ENCODE results near the gene IGDCC3.

IGDCC3 gene

GRCh38 chr15:65363306-65363705 is 14.5 kb downstream of the IGDCC3 start:
- no peak overlapping the region for H3K27ac ChIP-seq (replicated peaks)
- DNase-seq (ENCODE audit: low read depth in 1 of 2, low spot score in 1 of 2): no peak
- TF ChIP-seq REST (IDR thresholded peaks at IDR 0.05; ENCODE audit: insufficient replicate concordance, low read depth) (no peak), GABPA (IDR thresholded peaks at IDR 0.05; ENCODE audit: low read depth) (no peak), SPI1 (IDR thresholded peaks at IDR 0.05; ENCODE audit: borderline replicate concordance, low read depth) (no peak), POLR2AphosphoS5 (IDR thresholded peaks at IDR 0.05; ENCODE audit: low read depth) (no peak)
- TF ChIP-seq, protein P1, sequence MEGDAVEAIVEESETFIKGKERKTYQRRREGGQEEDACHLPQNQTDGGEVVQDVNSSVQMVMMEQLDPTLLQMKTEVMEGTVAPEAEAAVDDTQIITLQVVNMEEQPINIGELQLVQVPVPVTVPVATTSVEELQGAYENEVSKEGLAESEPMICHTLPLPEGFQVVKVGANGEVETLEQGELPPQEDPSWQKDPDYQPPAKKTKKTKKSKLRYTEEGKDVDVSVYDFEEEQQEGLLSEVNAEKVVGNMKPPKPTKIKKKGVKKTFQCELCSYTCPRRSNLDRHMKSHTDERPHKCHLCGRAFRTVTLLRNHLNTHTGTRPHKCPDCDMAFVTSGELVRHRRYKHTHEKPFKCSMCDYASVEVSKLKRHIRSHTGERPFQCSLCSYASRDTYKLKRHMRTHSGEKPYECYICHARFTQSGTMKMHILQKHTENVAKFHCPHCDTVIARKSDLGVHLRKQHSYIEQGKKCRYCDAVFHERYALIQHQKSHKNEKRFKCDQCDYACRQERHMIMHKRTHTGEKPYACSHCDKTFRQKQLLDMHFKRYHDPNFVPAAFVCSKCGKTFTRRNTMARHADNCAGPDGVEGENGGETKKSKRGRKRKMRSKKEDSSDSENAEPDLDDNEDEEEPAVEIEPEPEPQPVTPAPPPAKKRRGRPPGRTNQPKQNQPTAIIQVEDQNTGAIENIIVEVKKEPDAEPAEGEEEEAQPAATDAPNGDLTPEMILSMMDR (IDR thresholded peaks at IDR 0.05; ENCODE audit: insufficient read depth, low read length): no peak
- peaks cover 1% of the 10 kb centered on the region for H3K27me3 ChIP-seq (ENCODE audit: insufficient read depth, poor library complexity, severe bottlenecking)
- no peak overlapping the region for H3K4me3 ChIP-seq (replicated peaks; ENCODE audit: insufficient read depth, low read length)

DNA sequence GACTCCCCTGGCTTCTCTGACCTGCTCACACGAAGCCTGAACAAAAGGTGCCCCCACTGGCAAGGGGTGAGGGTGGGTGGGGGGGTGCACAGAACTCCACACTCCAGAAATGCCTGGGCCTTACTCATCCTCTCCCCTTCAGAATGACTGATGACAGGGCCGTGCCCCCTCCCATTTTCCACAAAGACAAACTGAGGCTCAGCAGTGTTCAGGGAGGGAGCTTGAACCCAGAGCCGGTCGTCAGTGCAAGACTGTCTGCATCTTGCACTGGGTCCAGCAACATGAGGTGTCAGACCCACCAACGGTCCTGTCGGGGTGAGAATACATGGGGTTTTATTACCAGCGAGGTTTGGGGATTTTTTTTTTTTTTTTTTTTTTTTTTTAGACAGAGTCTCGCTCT is 15.3 kb downstream of the IGDCC3 start:
- TF ChIP-seq POLR2AphosphoS5 (IDR thresholded peaks at IDR 0.05; ENCODE audit: low read depth): no peak
- no peak for TF ChIP-seq REST (IDR thresholded peaks at IDR 0.05; ENCODE audit: insufficient replicate concordance, low read depth)
- TF ChIP-seq, protein P1 (IDR thresholded peaks at IDR 0.05; ENCODE audit: insufficient read depth, low read length): no peak
- no peak for TF ChIP-seq GABPA (IDR thresholded peaks at IDR 0.05; ENCODE audit: low read depth)
- no peak for TF ChIP-seq SPI1 (IDR thresholded peaks at IDR 0.05; ENCODE audit: borderline replicate concordance, low read depth)
- no peak overlapping the region for H3K27ac ChIP-seq (replicated peaks)
- no peak for DNase-seq (ENCODE audit: low read depth in 1 of 2, low spot score in 1 of 2)
- no peak overlapping the region for H3K4me3 ChIP-seq (replicated peaks; ENCODE audit: insufficient read depth, low read length)
- H3K27me3 ChIP-seq (ENCODE audit: insufficient read depth, poor library complexity, severe bottlenecking): peaks cover 7% of the 10 kb centered on the region

- no peak for DNase-seq (ENCODE audit: low read depth in 1 of 2, low spot score in 1 of 2)
- Histone ChIP-seq H3K27ac (replicated peaks) (no peak overlapping the region), H3K4me3 (replicated peaks; ENCODE audit: insufficient read depth, low read length) (no peak overlapping the region), H3K27me3 (ENCODE audit: insufficient read depth, poor library complexity, severe bottlenecking) (peaks cover 12% of the 10 kb centered on the region)
- TF ChIP-seq, protein P1 (IDR thresholded peaks at IDR 0.05; ENCODE audit: insufficient read depth, low read length): no peak
- TF ChIP-seq REST (IDR thresholded peaks at IDR 0.05; ENCODE audit: insufficient replicate concordance, low read depth): no peak
- no peak for TF ChIP-seq GABPA (IDR thresholded peaks at IDR 0.05; ENCODE audit: low read depth)
- TF ChIP-seq SPI1 (IDR thresholded peaks at IDR 0.05; ENCODE audit: borderline replicate concordance, low read depth): no peak
- TF ChIP-seq POLR2AphosphoS5 (IDR thresholded peaks at IDR 0.05; ENCODE audit: low read depth): no peak
Observed at GRCh38 chr15:65361708-65362459, 15.9 kb downstream of the IGDCC3 start.
